OCI-LY7 (cell line): ENCODE data around the gene LCAT. TPM values are rescaled to one million over a fixed set of nuclear protein-coding genes. Genes with fewer than 3 reads are reported as not detected.
"Not testable (repeated sequence)": the region's sequence is repeated elsewhere in the genome, so short reads cannot be mapped to it uniquely, and the experiment has no call there.

ENCODE experiments used
- BruUV-seq: library from RNA; stranded (reverse); fragments of 400-500 nt; replicated peaks from 2 replicates; lab custom pipeline; 2021; lab: Mats Ljungman, UMichigan
- CTCF ChIA-PET: fragments of 300-600 bp; sonication (Branson Sonifier 250); formaldehyde crosslinking; loops from one replicate; lab custom pipeline; 2022; ENCODE audit warnings: antibody characterized with exemption; ENCODE audit not compliant: unreplicated experiment; lab: Charles Lee
- POLR2A ChIA-PET: fragments of 300-600 bp; sonication (Branson Sonifier 250); formaldehyde crosslinking; loops from one replicate; lab custom pipeline; 2022; ENCODE audit warnings: antibody characterized with exemption; lab: Charles Lee
- DNase-seq: peaks from one replicate; pipeline ENCODE4 v3.0.0-alpha.2; 2015; ENCODE audit warnings: low spot score
- H2AFZ ChIP-seq: fragments of 200-600 bp; sonication (generic), shearing (Covaris generic); 2 replicates; pipeline ENCODE4 v1.6.1; 2014; ENCODE audit warnings: mild to moderate bottlenecking, antibody characterized with exemption, low read length, moderate library complexity
- H3K27ac ChIP-seq: fragments of 200-600 bp; sonication (generic); 2 replicates; pipeline ENCODE4 v1.5.1; 2014; ENCODE audit warnings: mixed run types, low read depth, mild to moderate bottlenecking, moderate library complexity, low read length, inconsistent platforms; ENCODE audit not compliant: poor library complexity, severe bottlenecking
- H3K36me3 ChIP-seq: fragments of 200-600 bp; sonication (generic); 2 replicates; pipeline ENCODE4 v1.6.1; 2014; ENCODE audit warnings: mild to moderate bottlenecking, antibody characterized with exemption, low read length, moderate library complexity, mixed read lengths; ENCODE audit not compliant: insufficient read depth
- H3K4me1 ChIP-seq: fragments of 200-600 bp; sonication (generic); 2 replicates; pipeline ENCODE4 v1.5.1; 2014; ENCODE audit warnings: mild to moderate bottlenecking, low read length; ENCODE audit not compliant: insufficient read depth, poor library complexity, severe bottlenecking
- H3K4me2 ChIP-seq: fragments of 200-600 bp; sonication (generic); 2 replicates; pipeline ENCODE4 v1.6.1; 2014; ENCODE audit warnings: mild to moderate bottlenecking, low read length
- H3K4me3 ChIP-seq: fragments of 200-600 bp; sonication (generic); 2 replicates; pipeline ENCODE4 v1.5.1; 2014; ENCODE audit warnings: mild to moderate bottlenecking, low read depth, low read length; ENCODE audit not compliant: poor library complexity, severe bottlenecking
- H3K79me2 ChIP-seq: fragments of 200-600 bp; sonication (generic); 2 replicates; pipeline ENCODE4 v1.6.1; 2016; ENCODE audit warnings: low read depth, mild to moderate bottlenecking, low read length, moderate library complexity, mixed read lengths; ENCODE audit not compliant: insufficient read depth
- H3K9me2 ChIP-seq: fragments of 200-600 bp; sonication (generic); 2 replicates; pipeline ENCODE4 v1.6.1; 2016; ENCODE audit warnings: mild to moderate bottlenecking, low read length, mixed read lengths; ENCODE audit not compliant: insufficient read depth
- H3K9me3 ChIP-seq: fragments of 200-600 bp; sonication (generic); 2 replicates; pipeline ENCODE4 v1.6.1; 2014; ENCODE audit warnings: mild to moderate bottlenecking, mixed run types, low read length, mixed read lengths
- H4K20me1 ChIP-seq: fragments of 200-600 bp; sonication (generic); 2 replicates; pipeline ENCODE4 v1.6.1; 2014; ENCODE audit warnings: mild to moderate bottlenecking, antibody characterized with exemption, low read length, moderate library complexity, mixed read lengths; ENCODE audit not compliant: insufficient read depth
- EZH2phosphoT487 ChIP-seq: fragments of 200-600 bp; sonication (generic); IDR thresholded peaks from 2 replicates; pipeline ENCODE4 v1.6.1; 2018; ENCODE audit warnings: low read depth, borderline replicate concordance, mild to moderate bottlenecking, mixed run types, antibody characterized with exemption, low read length, moderate library complexity, mixed read lengths
- intact Hi-C: fragments of 100-400 bp; cut with micrococcal nuclease; formaldehyde crosslinking; loops from one replicate; pipeline ENCODE4 v1.10.0; 2022; ENCODE audit not compliant: unreplicated experiment
- total RNA-seq, 2 experiments: library from RNA; depleted of rRNA in 1 of 2; stranded (reverse); fragments of >200 nt in 1 of 2; shearing (Covaris generic) in 1 of 2; gene quantifications; 2 replicates each; pipeline ENCODE4 v1.2.3, GENCODE V29; 2014 to 2022
- TF ChIP-seq, protein P1 (sequence below): fragments of 200-600 bp; sonication (generic); conservative IDR thresholded peaks from 2 replicates; pipeline ENCODE4 v1.5.1; 2014; ENCODE audit warnings: mild to moderate bottlenecking, antibody characterized with exemption, low read length, moderate library complexity, mixed read lengths

LCAT gene
- total RNA-seq, 2 experiments from 2014 or later: 4.4 to 9.8 TPM

GRCh38 chr16:67975321-67976105 is 31.6 kb upstream of the LCAT start:
- no peak overlapping the region for H3K4me2 ChIP-seq
- no peak overlapping the region for H3K4me3 ChIP-seq
- no peaks in the 10 kb centered on the region for H3K9me2 ChIP-seq
- no peak for TF ChIP-seq EZH2phosphoT487
- TF ChIP-seq, protein P1, sequence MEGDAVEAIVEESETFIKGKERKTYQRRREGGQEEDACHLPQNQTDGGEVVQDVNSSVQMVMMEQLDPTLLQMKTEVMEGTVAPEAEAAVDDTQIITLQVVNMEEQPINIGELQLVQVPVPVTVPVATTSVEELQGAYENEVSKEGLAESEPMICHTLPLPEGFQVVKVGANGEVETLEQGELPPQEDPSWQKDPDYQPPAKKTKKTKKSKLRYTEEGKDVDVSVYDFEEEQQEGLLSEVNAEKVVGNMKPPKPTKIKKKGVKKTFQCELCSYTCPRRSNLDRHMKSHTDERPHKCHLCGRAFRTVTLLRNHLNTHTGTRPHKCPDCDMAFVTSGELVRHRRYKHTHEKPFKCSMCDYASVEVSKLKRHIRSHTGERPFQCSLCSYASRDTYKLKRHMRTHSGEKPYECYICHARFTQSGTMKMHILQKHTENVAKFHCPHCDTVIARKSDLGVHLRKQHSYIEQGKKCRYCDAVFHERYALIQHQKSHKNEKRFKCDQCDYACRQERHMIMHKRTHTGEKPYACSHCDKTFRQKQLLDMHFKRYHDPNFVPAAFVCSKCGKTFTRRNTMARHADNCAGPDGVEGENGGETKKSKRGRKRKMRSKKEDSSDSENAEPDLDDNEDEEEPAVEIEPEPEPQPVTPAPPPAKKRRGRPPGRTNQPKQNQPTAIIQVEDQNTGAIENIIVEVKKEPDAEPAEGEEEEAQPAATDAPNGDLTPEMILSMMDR: no peak
- no peak overlapping the region for H2AFZ ChIP-seq
- intact Hi-C loops: no loop called here
- DNase-seq: no peak
- H4K20me1 ChIP-seq: no peaks in the 10 kb centered on the region
- POLR2A ChIA-PET: interaction anchor here (0.7 to 1.6 kb wide), 2 partner anchors 9 to 174 kb away, joined by 3 to 5 read pairs; no protein-coding TSS in a partner anchor
- no peaks in the 10 kb centered on the region for H3K9me3 ChIP-seq
- CTCF ChIA-PET: no interaction called here
- no peak overlapping the region for H3K27ac ChIP-seq
- H3K79me2 ChIP-seq: no peaks in the 10 kb centered on the region
- peaks cover 9% of the 10 kb centered on the region for H3K4me1 ChIP-seq
- no TSS peak for BruUV-seq
- H3K36me3 ChIP-seq: no peaks in the 10 kb centered on the region

DNA sequence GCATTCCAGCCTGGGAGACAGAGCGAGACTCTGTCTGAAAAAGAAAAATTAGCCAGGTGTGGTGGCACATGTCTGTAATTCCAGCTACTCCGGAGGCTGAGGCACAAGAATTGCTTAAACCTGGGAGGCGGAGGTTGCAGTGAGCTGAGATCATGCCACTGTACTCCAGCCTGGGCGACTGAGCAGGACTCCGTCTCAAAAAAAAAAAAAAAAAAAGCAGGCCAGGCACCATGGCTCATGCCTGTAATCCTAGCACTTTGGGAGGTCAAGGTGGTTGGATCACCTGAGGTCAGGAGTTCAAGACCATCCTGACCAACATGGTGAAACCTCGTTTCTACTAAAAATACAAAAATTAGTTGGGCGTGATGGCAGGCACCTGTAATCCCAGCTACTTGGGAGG is 28.4 kb upstream of the LCAT start:
- intact Hi-C loops, BruUV-seq, H3K4me2 ChIP-seq, H2AFZ ChIP-seq, H3K27ac ChIP-seq, H3K36me3 ChIP-seq, H4K20me1 ChIP-seq, H3K4me3 ChIP-seq, DNase-seq, H3K9me3 ChIP-seq, POLR2A ChIA-PET, CTCF ChIA-PET, H3K9me2 ChIP-seq, H3K79me2 ChIP-seq: not testable (repeated sequence)
- H3K4me1 ChIP-seq: peaks cover 24% of the 10 kb centered on the region

- H3K4me1 ChIP-seq: peaks cover 31% of the 10 kb centered on the region
- H3K4me2 ChIP-seq: no peak overlapping the region
- no TSS peak for BruUV-seq
- H3K4me3 ChIP-seq: no peak overlapping the region
- H3K36me3 ChIP-seq: no peaks in the 10 kb centered on the region
- H3K79me2 ChIP-seq: no peaks in the 10 kb centered on the region
- H4K20me1 ChIP-seq: no peaks in the 10 kb centered on the region
- TF ChIP-seq EZH2phosphoT487: no peak
- TF ChIP-seq, protein P1: no peak
- ChIA-PET CTCF (no interaction called here), POLR2A (no interaction called here)
- H2AFZ ChIP-seq: no peak overlapping the region
- DNase-seq: no peak
- H3K27ac ChIP-seq: no peak overlapping the region
- no peaks in the 10 kb centered on the region for H3K9me3 ChIP-seq
- no peaks in the 10 kb centered on the region for H3K9me2 ChIP-seq
- intact Hi-C loops: no loop called here
Observed at GRCh38 chr16:67971111-67971510, 27.2 kb upstream of the LCAT start.
